ENCODE results near the gene M1AP. TPM values are rescaled to one million over a fixed set of nuclear protein-coding genes. Genes with fewer than 3 reads are reported as not detected.
"Not testable (repeated sequence)": the region's sequence is repeated elsewhere in the genome, so short reads cannot be mapped to it uniquely, and the experiment has no call there.

The M1AP gene
- total RNA-seq, 1 donor from 2014 or later, result 0.20 TPM

DNA sequence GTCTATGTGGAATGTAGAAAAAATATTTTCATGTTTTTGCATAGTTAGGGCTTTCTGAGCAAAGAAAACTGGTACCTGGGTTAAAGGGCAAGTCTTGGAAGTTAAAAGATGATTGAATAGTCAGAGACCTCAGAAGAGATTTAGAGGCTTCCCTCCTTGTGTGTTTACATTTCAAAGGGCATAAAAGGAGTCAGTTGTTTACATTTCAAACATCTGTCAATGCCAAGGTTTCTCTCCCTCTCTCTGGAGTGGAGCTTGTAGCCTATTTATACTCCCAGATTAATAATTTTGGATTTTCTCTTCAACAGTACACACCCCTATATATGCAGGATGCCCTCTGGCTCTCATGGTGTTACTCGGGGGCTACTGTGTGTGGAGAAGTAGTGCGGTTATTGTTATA, 8.6 kb downstream of the M1AP start:
- Mint-ChIP-seq H3K4me1 (ENCODE audit: low read depth, unreplicated experiment) (no peaks in the 10 kb centered on the region), H3K9me3 (ENCODE audit: unreplicated experiment) (no peaks in the 10 kb centered on the region), H3K4me3 (ENCODE audit: unreplicated experiment) (no peak overlapping the region), H3K36me3 (ENCODE audit: low read depth, unreplicated experiment) (no peaks in the 10 kb centered on the region), H3K27ac (ENCODE audit: unreplicated experiment) (no peak overlapping the region), H3K27me3 (ENCODE audit: low read depth, unreplicated experiment) (no peaks in the 10 kb centered on the region)
- peaks cover 12% of the 10 kb centered on the region for H3K27me3 ChIP-seq (ENCODE audit: insufficient read depth, low read length)
- H3K27ac ChIP-seq (ENCODE audit: low read depth, low read length), result no peak overlapping the region
- no peak overlapping the region for H3K4me2 ChIP-seq (ENCODE audit: low read length)
- no peaks in the 10 kb centered on the region for H3K9me3 ChIP-seq (ENCODE audit: insufficient read depth, low read depth, low read length)
- no peak for TF ChIP-seq CTCF (IDR thresholded peaks at IDR 0.05; ENCODE audit: insufficient read depth, low read depth, low read length)
- DNase-seq (ENCODE audit: low read depth) (no peak), FAIRE-seq (no peak)
- H3K4me3 ChIP-seq (ENCODE audit: insufficient read depth, low read depth, low read length), result no peak overlapping the region
- no peak overlapping the region for H3K9ac ChIP-seq (ENCODE audit: low read length)
- H3K36me3 ChIP-seq (ENCODE audit: insufficient read depth, low read length), result no peaks in the 10 kb centered on the region
- H2AFZ ChIP-seq (ENCODE audit: low read depth, low read length), result no peak overlapping the region
- H4K20me1 ChIP-seq (ENCODE audit: insufficient read depth, low read length), result no peaks in the 10 kb centered on the region
- H3K79me2 ChIP-seq (ENCODE audit: insufficient read depth, low read length), result no peaks in the 10 kb centered on the region
- H3K4me1 ChIP-seq (ENCODE audit: insufficient read depth, low read length), result no peaks in the 10 kb centered on the region

DNA sequence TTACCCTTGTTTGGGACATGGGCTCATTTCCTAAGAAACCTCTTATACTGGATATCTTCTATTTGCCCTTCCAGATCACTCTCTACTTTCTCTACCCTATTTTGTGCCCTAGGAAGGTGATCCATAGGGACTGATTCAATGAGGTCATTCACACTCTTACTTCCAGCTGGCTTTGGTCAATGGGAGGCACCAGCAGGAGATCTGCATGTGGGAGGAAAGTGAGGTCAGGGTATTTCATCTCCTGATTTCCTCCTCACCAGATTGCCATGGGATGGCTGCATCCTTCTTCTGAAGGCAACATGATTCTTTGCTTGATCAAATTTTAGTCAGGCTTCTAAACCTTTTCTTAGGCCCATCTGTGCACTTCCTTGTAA, 15.2 kb downstream of the M1AP start:
- H3K36me3 ChIP-seq (ENCODE audit: insufficient read depth, low read length), result no peaks in the 10 kb centered on the region
- no peaks in the 10 kb centered on the region for H3K9me3 ChIP-seq (ENCODE audit: insufficient read depth, low read depth, low read length)
- no peaks in the 10 kb centered on the region for H3K79me2 ChIP-seq (ENCODE audit: insufficient read depth, low read length)
- H4K20me1 ChIP-seq (ENCODE audit: insufficient read depth, low read length), result no peaks in the 10 kb centered on the region
- FAIRE-seq (no peak), DNase-seq (ENCODE audit: low read depth) (no peak)
- no peak for TF ChIP-seq EZH2 (IDR thresholded peaks at IDR 0.05; ENCODE audit: insufficient read depth, low read length)
- no peak for TF ChIP-seq CTCF (IDR thresholded peaks at IDR 0.05; ENCODE audit: insufficient read depth, low read depth, low read length)
- no peak overlapping the region for H3K4me2 ChIP-seq (ENCODE audit: low read length)
- no peak overlapping the region for H3K4me3 ChIP-seq (ENCODE audit: insufficient read depth, low read depth, low read length)
- peaks cover 9% of the 10 kb centered on the region for H3K4me1 Mint-ChIP-seq (ENCODE audit: low read depth, unreplicated experiment)
- no peak overlapping the region for H3K9ac ChIP-seq (ENCODE audit: low read length)
- H3K4me1 ChIP-seq (ENCODE audit: insufficient read depth, low read length), result no peaks in the 10 kb centered on the region
- no peaks in the 10 kb centered on the region for H3K27me3 Mint-ChIP-seq (ENCODE audit: low read depth, unreplicated experiment)
- no peaks in the 10 kb centered on the region for H3K36me3 Mint-ChIP-seq (ENCODE audit: low read depth, unreplicated experiment)
- no peak overlapping the region for H2AFZ ChIP-seq (ENCODE audit: low read depth, low read length)
- no peaks in the 10 kb centered on the region for H3K9me3 Mint-ChIP-seq (ENCODE audit: unreplicated experiment)
- H3K4me3 Mint-ChIP-seq (ENCODE audit: unreplicated experiment), result no peak overlapping the region
- peaks cover 8% of the 10 kb centered on the region for H3K27me3 ChIP-seq (ENCODE audit: insufficient read depth, low read length)
- H3K27ac ChIP-seq (ENCODE audit: low read depth, low read length), result no peak overlapping the region
- H3K27ac Mint-ChIP-seq (ENCODE audit: unreplicated experiment), result no peak overlapping the region

GRCh38 chr2:74632209-74632938, 15.8 kb downstream of the M1AP start:
- H3K27me3 Mint-ChIP-seq (ENCODE audit: low read depth, unreplicated experiment), result no peaks in the 10 kb centered on the region
- no peak for DNase-seq (ENCODE audit: low read depth)

GRCh38 chr2:74630454-74630853, 17.7 kb downstream of the M1AP start:
- H3K9me3 Mint-ChIP-seq (ENCODE audit: unreplicated experiment); H3K4me3 Mint-ChIP-seq (ENCODE audit: unreplicated experiment); H4K20me1 ChIP-seq (ENCODE audit: insufficient read depth, low read length); H3K4me1 Mint-ChIP-seq (ENCODE audit: low read depth, unreplicated experiment); H3K36me3 ChIP-seq (ENCODE audit: insufficient read depth, low read length); H3K27ac ChIP-seq (ENCODE audit: low read depth, low read length); H3K4me1 ChIP-seq (ENCODE audit: insufficient read depth, low read length); H2AFZ ChIP-seq (ENCODE audit: low read depth, low read length); DNase-seq (ENCODE audit: low read depth); H3K4me3 ChIP-seq (ENCODE audit: insufficient read depth, low read depth, low read length); H3K36me3 Mint-ChIP-seq (ENCODE audit: low read depth, unreplicated experiment); H3K79me2 ChIP-seq (ENCODE audit: insufficient read depth, low read length); H3K4me2 ChIP-seq (ENCODE audit: low read length); H3K27me3 ChIP-seq (ENCODE audit: insufficient read depth, low read length); H3K27me3 Mint-ChIP-seq (ENCODE audit: low read depth, unreplicated experiment); H3K9ac ChIP-seq (ENCODE audit: low read length); FAIRE-seq; H3K9me3 ChIP-seq (ENCODE audit: insufficient read depth, low read depth, low read length); H3K27ac Mint-ChIP-seq (ENCODE audit: unreplicated experiment): not testable (repeated sequence)

More at GRCh38 chr2:74632209-74632938, 15.8 kb downstream of the M1AP start:
- Histone ChIP-seq H3K9ac (ENCODE audit: low read length) (no peak overlapping the region), H3K27me3 (ENCODE audit: insufficient read depth, low read length) (peaks cover 4% of the 10 kb centered on the region), H3K27ac (ENCODE audit: low read depth, low read length) (no peak overlapping the region), H3K4me2 (ENCODE audit: low read length) (no peak overlapping the region), H2AFZ (ENCODE audit: low read depth, low read length) (no peak overlapping the region), H3K9me3 (ENCODE audit: insufficient read depth, low read depth, low read length) (no peaks in the 10 kb centered on the region), H3K4me3 (ENCODE audit: insufficient read depth, low read depth, low read length) (no peak overlapping the region), H3K36me3 (ENCODE audit: insufficient read depth, low read length) (no peaks in the 10 kb centered on the region), H3K4me1 (ENCODE audit: insufficient read depth, low read length) (no peaks in the 10 kb centered on the region), H4K20me1 (ENCODE audit: insufficient read depth, low read length) (no peaks in the 10 kb centered on the region), H3K79me2 (ENCODE audit: insufficient read depth, low read length) (no peaks in the 10 kb centered on the region)
- no peak overlapping the region for H3K4me3 Mint-ChIP-seq (ENCODE audit: unreplicated experiment)
- TF ChIP-seq EZH2 (IDR thresholded peaks at IDR 0.05; ENCODE audit: insufficient read depth, low read length), result no peak
- no peak for TF ChIP-seq CTCF (IDR thresholded peaks at IDR 0.05; ENCODE audit: insufficient read depth, low read depth, low read length)
- H3K36me3 Mint-ChIP-seq (ENCODE audit: low read depth, unreplicated experiment), result no peaks in the 10 kb centered on the region
- no peaks in the 10 kb centered on the region for H3K9me3 Mint-ChIP-seq (ENCODE audit: unreplicated experiment)
- no peak overlapping the region for H3K27ac Mint-ChIP-seq (ENCODE audit: unreplicated experiment)
- no peak for FAIRE-seq
- H3K4me1 Mint-ChIP-seq (ENCODE audit: low read depth, unreplicated experiment), result peaks cover 9% of the 10 kb centered on the region

All from astrocyte (in vitro differentiated cells and primary cell).